HG03439 (cell line): Measurements from ENCODE around the gene TGFBI.
"Not testable (repeated sequence)": the region's sequence is repeated elsewhere in the genome, so short reads cannot be mapped to it uniquely, and the experiment has no call there.

ENCODE experiments used
- ATAC-seq: cut with Tn5 transposase; IDR thresholded peaks from one replicate; pipeline ENCODE4 v1.9.1; 2021; ENCODE audit warnings: mild to moderate bottlenecking, moderate library complexity; ENCODE audit not compliant: unreplicated experiment

Gene TGFBI

GRCh38 chr5:136043551-136043950, 14.8 kb downstream of the TGFBI start:
- ATAC-seq: no peak

GRCh38 chr5:136043968-136044610, 15.3 kb downstream of the TGFBI start:
- no peak for ATAC-seq

- not testable (repeated sequence) for ATAC-seq
These were observed 16.2 kb downstream of the TGFBI start for GRCh38 chr5:136045026-136045425.

- no peak for ATAC-seq
These were observed 17.5 kb downstream of the TGFBI start for GRCh38 chr5:136046246-136046645.

- ATAC-seq: no peak
These were observed 19.1 kb downstream of the TGFBI start for GRCh38 chr5:136047858-136048257.

GRCh38 chr5:136048966-136049365, 20.2 kb downstream of the TGFBI start:
- no peak for ATAC-seq

- no peak for ATAC-seq
These were observed 22.9 kb downstream of the TGFBI start for GRCh38 chr5:136051486-136052220.

GRCh38 chr5:136052692-136053335, 24.0 kb downstream of the TGFBI start:
- no peak for ATAC-seq

- no peak for ATAC-seq
These were observed 24.8 kb downstream of the TGFBI start for GRCh38 chr5:136053336-136054141.

- ATAC-seq: no peak
These were observed 25.6 kb downstream of the TGFBI start for GRCh38 chr5:136054142-136055019.

- ATAC-seq: no peak
These were observed 27.0 kb downstream of the TGFBI start for GRCh38 chr5:136055612-136056309.

- ATAC-seq: no peak
These were observed 27.5 kb downstream of the TGFBI start for GRCh38 chr5:136056336-136056735.

GRCh38 chr5:136056771-136057335, 28.1 kb downstream of the TGFBI start:
- ATAC-seq: no peak

- no peak for ATAC-seq
These were observed 28.7 kb downstream of the TGFBI start for GRCh38 chr5:136057401-136058038.

- ATAC-seq: no peak
These were observed 29.5 kb downstream of the TGFBI start for GRCh38 chr5:136058039-136058971.

GRCh38 chr5:136058972-136059354, 30.2 kb downstream of the TGFBI start:
- ATAC-seq: no peak

GRCh38 chr5:136060963-136061362, 32.2 kb downstream of the TGFBI start:
- ATAC-seq: no peak
